ENCODE results near the gene HCK. TPM values are rescaled to one million over a fixed set of nuclear protein-coding genes. Genes with fewer than 3 reads are reported as not detected.
"Not testable (repeated sequence)": the region's sequence is repeated elsewhere in the genome, so short reads cannot be mapped to it uniquely, and the experiment has no call there.

The HCK gene
- total RNA-seq, 1 donor from 2014 or later = not detected

- intact Hi-C loops (cut with micrococcal nuclease) = loop anchor here (1.0 kb wide), 2 partner anchors 240 to 270 kb away; no protein-coding TSS in a partner anchor
Measured at GRCh38 chr20:32091888-32092346, 39.9 kb downstream of the HCK start.

DNA sequence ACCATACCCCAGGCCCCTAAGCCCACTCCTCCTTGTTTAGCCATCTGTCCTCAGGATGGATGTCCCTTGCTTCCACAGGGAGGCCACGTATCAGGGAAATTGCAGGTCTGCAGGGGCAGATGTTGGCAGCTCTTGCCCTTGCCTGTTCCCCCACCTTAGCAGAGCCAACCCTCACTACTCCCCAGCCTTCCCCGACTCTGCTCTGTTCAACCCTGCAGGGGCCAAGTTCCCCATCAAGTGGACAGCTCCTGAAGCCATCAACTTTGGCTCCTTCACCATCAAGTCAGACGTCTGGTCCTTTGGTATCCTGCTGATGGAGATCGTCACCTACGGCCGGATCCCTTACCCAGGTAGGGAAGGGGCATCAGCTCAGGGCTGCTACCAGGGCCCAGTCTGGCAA lies 46.7 kb downstream of the HCK start:
- intact Hi-C loops (cut with micrococcal nuclease) = no loop called here

DNA sequence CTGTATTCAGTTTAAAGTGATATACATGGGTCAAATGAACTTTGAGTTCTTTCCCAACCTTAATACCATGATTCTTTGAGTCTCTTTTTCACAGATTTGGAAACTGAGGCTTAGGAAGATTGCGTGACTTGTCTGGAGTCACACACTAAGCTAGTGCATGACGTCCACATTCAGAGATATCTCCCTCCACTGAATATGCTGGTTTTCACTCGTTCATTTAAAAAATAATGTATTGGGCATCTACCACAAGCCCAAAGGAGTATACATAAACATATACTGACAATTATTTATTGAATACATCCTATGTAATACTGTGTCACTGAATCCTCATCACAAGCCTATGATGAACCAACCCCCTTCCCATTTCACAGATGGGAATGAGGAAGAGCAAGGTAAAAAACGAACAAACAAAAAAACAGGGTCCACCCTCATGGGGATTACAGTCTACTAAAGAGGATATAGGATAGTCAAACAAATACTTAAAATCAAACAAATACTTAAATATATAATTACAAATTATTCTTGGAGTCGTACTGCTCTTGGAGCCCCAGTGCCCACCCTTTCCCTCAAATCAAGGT lies 56.9 kb downstream of the HCK start:
- intact Hi-C loops (cut with micrococcal nuclease) = loop anchor here (1.0 kb wide), 2 partner anchors 98 to 249 kb away; partner anchors contain the start of genes ASXL1, PLAGL2 and POFUT1

DNA sequence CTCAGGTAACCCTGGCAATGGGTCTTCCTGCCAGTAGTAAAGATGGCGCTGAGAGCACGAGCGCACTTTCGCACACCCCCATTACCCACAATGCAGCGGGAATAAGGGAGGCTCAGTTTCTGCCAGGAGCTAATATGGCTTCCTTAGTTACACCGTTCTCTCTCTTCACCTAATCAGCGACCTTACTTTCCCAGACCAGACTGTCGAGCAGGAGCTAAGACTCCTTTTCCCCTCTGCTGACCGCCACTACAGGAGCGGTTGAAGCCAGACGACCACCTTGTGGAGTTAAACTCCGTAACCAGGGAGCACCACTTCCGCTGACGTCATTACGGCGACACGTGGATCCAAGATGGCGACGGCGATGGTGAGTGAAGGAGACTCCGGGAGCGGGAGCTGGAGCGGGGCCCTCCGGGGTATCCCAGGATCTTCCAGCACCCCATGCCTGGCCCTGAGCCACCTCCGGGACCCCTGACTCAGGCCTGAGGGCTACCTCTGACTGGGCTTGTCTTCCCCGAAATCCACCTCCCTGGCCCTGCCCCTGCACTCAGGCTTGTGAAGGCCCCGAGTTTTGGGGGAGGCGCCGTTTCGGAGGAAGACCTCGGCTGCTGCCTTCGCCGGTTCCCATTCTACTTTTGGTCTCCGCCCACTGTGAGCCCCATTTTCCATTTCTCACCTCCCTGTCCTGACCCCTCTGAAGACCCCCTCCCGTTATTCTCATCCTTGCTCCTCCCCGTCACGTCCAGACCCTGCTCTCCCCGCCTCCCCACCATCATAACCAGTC lies 57.5 kb downstream of the HCK start, which contains the start of gene TM9SF4:
Gene TM9SF4, plus strand, starts transcription at position 323 of the 781 bp plus-strand sequence. Its CDS starts 27 bp downstream, at position 350.
- intact Hi-C loops (cut with micrococcal nuclease) = loop anchor here (1.0 kb wide), 2 partner anchors 98 to 249 kb away; partner anchors contain the start of genes ASXL1, PLAGL2 and POFUT1

- intact Hi-C loops (cut with micrococcal nuclease) = no loop called here
Measured at GRCh38 chr20:32110173-32110704, 58.2 kb downstream of the HCK start.

- intact Hi-C loops (cut with micrococcal nuclease) = no loop called here
Measured at GRCh38 chr20:32110727-32111126, 58.7 kb downstream of the HCK start.

GRCh38 chr20:32111156-32111686 lies 59.2 kb downstream of the HCK start:
- intact Hi-C loops (cut with micrococcal nuclease) = no loop called here

DNA sequence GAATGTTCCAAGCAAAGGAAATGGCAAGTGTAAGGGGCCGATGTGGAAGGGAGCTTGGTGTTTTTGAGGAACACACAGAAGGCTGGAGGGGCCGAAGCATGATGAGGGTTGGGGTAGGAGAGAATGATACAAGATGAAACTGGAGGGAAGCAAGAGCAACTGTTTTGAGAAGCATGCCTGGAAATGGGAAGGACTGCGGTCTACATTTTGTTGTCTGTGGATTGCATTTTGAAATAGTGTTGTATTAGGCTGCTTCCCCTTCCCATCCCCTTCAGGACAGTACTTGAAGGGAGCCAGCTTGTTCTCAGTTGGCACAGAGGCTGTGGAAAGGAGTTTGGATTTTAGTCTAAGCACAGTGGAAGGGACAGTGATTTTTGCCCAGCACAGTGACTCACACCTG lies 59.7 kb downstream of the HCK start:
- intact Hi-C loops (cut with micrococcal nuclease) = no loop called here

DNA sequence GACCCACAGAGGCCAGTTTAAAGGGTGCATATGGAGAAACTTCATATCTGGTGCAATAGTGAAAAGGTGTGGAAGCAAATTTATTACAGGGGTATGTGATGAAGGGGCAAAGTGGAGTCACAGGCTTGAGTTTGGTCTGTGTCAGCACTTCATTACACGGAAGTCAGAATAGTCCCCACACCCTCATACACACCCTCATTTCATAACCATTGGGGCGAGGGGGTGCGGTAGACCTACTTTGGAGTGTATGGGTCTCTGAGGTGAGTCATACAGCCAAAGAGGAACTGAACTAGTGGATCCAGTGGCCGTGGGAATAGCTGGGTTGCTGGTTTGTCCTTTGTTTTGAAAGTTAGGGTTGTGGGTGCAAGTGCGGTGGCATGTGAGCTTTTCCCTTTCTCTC lies 60.8 kb downstream of the HCK start:
- intact Hi-C loops (cut with micrococcal nuclease) = no loop called here

DNA sequence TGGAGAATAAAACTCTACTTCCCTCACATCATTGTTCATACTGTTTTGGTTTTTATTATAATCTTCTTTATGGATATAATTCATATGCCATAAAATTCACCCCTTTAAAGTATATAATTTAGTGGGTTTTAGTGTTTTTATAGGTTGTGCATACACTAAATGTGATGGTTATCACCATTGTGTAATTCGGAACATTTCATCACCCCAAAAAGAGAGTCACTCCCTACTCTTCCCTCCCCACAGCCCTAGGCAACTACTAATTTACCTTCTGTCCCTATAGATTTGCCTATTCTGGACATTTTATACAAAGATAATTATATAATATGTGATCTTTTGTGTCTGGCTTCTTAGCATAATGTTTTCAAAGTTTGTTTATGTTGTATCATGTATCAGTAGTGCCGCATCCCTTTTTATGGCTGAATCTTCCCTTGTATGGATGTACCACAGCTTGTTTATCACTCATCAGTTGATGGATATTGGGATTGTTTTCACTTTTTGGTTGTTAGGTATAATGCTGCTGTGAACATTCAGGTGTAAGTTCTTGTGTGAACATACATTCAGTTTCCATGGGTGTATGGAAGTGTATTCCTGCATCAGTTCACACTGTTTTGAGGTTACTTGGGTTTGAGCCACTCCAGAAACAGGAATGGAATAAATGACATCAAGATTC lies 61.7 kb downstream of the HCK start:
- intact Hi-C loops (cut with micrococcal nuclease) = no loop called here

- intact Hi-C loops (cut with micrococcal nuclease) = no loop called here
Measured at GRCh38 chr20:32114305-32114960, 62.4 kb downstream of the HCK start.

DNA sequence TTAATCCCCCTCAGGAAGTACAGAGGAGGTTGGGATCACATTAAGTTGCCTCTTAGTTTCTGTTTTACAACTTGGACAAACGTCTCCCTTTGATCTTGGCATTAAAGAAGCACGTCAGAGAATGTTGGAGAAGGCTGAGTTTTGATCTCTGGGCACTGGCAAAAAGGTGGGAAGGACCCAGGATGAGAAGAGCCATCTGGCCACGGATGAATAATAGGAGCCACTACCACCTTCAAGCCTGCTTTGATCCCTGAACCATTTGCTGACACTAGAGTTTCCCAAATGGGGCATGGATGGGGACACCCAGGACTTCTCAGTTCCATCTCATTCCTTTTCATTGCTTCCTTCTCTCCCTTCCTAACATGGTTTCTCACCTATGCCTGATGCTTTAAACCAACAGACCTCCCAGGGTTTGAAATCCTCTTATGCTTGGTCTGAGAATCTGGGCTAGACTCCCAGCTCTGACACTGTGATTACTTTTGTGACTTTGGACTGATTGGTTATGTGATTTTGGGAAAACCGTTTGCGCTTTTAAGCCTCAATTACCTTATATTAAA lies 63.2 kb downstream of the HCK start:
- intact Hi-C loops (cut with micrococcal nuclease) = no loop called here

- intact Hi-C loops (cut with micrococcal nuclease) = no loop called here
Measured at GRCh38 chr20:32116079-32116521, 64.1 kb downstream of the HCK start.

DNA sequence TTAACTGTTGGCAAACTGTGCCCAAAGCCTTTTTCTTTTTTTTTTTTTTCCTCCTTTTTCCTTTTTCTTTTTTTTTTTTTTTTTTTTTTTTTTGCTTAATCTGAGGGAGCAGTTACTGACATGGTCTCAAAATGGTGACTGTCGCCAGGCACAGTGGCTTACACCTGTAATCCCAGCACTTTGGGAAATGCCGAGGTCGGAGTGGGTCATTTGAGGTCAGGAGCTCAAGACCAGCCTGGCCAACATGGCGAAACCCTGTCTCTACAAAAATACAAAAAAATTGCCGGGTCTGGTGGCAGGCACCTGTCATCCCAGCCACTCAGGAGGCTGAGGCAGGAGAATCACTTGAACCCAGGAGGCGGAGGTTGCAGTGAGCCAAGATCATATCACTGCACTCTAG lies 64.8 kb downstream of the HCK start:
- intact Hi-C loops (cut with micrococcal nuclease) = not testable (repeated sequence)

DNA sequence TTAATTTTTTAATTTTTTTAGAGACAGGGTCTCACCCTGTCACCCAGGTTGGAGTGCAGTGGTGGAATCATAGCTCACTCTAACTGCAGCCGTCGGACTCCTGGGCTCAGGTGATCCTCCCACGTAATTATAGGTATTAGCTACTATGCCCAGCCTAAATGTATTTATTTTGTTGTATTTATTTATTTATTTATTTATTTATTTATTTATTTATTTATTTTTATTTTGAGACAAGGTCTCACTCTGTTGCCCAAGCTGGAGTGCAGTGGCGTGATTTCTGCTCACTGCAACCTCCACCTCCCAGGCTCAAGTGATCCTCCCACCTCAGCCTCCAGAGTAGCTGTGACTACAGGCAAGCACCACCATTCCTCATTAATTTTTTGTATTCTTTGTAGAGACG lies 66.4 kb downstream of the HCK start:
- intact Hi-C loops (cut with micrococcal nuclease) = not testable (repeated sequence)

GRCh38 chr20:32119734-32120133 lies 67.7 kb downstream of the HCK start:
- intact Hi-C loops (cut with micrococcal nuclease) = no loop called here

- intact Hi-C loops (cut with micrococcal nuclease) = not testable (repeated sequence)
Measured at GRCh38 chr20:32121908-32122307, 69.9 kb downstream of the HCK start.

DNA sequence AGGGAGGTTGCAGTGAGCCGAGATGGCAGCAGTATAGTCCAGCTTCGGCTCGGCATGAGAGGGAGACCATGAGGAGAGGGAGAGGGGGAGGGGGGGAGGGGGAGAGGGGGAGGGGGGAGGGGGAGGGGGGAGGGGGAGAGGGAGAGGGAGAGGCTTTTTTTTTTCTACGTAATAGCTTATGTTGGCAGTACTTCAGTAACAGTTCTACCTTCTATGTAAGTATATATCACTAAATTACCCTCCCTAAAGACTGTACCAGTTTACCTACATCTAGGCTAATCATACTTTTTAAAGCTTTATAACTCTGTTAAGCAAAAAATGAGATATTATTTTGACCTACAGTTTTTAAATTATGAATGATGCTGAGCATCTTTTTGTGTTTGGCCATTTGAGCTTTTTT lies 71.0 kb downstream of the HCK start:
- intact Hi-C loops (cut with micrococcal nuclease) = no loop called here

- intact Hi-C loops (cut with micrococcal nuclease) = no loop called here
Measured at GRCh38 chr20:32124916-32125454, 72.9 kb downstream of the HCK start.

GRCh38 chr20:32125506-32125905 lies 73.5 kb downstream of the HCK start:
- intact Hi-C loops (cut with micrococcal nuclease) = no loop called here

All from T-helper 2 cell treated with Interferon-gamma antibody and Interleukin-4, amounts not matched to agents 100 ng/mL and 5 ng/mL, for 36 hours (primary cell).